ENCODE data around the gene KIDINS220.

KIDINS220 gene

GRCh38 chr2:8805278-8806210 is 31.9 kb downstream of the KIDINS220 start:
- no peak for DNase-seq (ENCODE audit: low read depth in 2 of 2)

DNA sequence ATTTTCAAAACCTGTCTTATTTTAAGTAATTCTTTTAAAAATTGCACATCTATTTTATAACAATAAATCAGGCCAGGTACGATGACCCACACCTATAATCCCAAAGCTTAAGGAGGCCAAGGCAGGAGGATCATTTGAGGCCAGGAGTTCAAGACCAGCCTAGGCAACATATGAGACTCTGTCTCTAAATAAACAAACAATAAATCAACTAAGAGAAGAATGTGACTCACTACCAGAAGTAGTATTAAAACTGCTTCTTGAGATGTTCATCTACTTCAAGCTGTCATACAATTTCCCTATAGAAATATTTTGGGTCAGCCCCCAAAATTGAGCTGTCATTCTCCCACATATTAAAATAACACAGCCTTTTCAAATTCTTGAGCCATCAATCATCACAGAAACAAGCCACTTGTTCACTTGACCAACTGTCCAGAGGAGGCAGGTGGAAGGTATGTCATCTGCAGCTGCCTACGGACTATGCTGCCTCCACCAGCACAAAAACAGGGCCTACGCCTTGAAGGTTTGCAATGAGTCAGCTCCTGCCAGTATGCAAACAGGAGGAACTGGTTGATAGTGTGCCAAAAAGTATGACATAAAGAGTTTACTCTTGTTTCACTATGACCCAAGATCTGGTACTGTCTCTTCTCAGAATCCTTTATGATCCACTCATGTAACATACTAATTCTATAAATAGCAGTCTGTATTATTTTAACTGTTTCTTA is 33.6 kb downstream of the KIDINS220 start:
- DNase-seq (ENCODE audit: low read depth in 2 of 2): no peak

GRCh38 chr2:8802741-8803140 is 34.7 kb downstream of the KIDINS220 start:
- no peak for DNase-seq (ENCODE audit: low read depth in 2 of 2)

DNA sequence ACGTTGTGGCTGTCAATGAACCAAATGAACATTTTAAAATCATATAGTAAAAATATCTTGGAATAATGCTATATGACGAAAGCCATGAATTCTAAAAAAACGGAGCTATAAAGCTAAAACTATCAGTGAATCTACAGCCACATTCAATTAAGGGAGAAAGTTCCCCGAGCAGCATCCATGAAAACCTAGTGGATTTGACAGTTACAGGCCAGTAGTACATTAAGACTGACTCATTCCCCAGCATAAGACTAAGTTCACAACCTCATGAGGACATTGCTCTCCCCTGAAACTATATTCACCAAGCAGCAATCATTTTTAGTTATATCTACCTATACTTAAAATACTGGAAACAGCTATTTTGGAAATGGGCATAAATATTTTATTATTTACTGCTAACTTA is 36.6 kb downstream of the KIDINS220 start:
- DNase-seq (ENCODE audit: low read depth in 2 of 2): no peak

GRCh38 chr2:8800218-8800617 is 37.2 kb downstream of the KIDINS220 start:
- DNase-seq (ENCODE audit: low read depth in 2 of 2): no peak

DNA sequence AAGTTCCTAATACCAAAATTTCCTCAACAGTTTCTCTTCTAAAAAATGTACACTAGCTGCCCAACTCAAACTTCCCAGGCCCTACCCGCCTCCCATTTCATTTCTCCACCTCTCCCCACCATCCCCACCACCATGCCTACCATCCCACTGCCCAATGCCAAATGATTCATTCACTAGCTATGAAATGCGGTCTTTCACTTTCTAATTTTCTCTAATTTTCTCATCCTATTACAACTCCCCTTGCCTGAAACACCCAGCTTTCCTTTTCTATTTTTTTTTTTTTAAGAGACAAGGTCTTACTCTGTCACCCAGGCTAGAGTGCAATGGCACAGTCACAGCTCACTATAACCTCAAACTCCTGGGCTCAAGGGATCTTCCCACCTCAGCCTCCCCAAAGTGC is 38.4 kb downstream of the KIDINS220 start:
- no peak for DNase-seq (ENCODE audit: low read depth in 2 of 2)

- DNase-seq (ENCODE audit: low read depth in 2 of 2): no peak
Measured at GRCh38 chr2:8798393-8798792, 39.0 kb downstream of the KIDINS220 start.

GRCh38 chr2:8797682-8798081 is 39.7 kb downstream of the KIDINS220 start:
- DNase-seq (ENCODE audit: low read depth in 2 of 2): no peak

DNA sequence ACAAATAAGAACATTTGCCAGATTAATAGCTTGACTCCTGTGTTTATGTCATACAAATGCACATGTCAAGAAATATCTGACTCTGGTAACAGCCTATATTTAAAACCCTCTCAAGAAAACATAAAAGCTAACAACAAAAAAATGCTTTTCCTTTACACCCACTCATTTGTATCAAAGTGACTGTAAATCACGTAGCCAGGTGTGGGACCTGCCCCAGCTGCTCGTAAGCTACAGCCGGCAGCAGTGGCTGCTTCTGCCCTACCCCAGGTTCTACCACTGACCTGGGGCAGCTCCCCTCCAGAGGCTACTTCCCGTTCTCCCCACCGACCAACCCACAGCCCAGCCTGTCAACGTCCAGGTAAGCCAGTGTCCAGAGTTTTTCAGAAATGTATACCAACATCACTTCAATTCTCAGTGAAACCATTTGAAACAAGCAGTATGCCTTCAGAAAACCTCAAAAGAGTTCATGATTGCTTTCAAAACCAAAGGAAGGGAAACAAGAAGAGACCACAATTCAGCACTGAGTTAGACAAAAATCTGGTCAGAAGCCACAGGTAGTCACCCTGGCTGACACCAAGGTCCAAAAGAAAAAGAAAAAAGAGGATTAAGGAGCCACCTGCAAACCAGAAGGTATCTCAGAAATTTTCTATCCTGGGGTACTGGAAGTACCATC is 40.4 kb downstream of the KIDINS220 start:
- no peak for DNase-seq (ENCODE audit: low read depth in 2 of 2)

- DNase-seq (ENCODE audit: low read depth in 2 of 2): no peak
Measured at GRCh38 chr2:8796315-8796848, 41.0 kb downstream of the KIDINS220 start.

DNA sequence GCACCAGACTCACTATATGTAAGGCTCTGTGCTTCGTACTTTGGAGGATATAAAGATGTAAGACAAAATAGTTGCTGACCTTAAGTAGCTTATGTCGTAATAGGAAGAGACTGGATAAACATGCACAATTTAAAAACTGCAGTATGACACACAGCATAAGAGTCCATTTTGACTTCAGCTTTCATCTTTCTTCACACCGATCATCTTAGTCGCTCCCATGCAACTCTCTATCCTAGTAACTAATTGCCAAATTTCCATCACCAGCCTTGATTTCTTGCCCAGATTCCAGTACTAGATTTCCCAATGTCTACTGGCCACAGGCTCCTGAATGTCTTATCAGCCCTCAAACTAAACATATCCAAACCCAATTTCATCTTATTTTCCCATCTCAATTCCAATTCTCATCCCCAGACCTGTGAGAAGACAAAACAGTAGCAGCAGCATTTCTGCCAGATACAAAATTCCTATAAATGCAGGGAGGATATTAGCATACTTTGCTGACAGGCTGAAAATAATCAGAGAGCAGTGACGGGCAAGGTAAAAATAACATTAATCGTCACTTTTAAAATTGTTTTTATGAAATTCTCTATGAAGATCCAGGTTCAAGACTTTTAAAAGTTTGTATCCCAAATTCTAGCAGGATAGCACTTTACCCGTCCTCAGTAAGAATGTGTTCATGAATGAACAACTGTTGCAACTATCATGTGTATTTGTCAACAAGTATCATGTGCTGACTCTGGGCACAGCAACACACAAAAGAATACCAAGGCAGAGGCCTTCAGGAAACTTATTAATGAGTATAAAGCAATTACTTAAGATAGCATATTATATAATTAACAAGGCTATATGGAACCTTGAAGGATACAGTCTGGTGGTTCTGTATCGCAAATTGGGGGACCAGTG is 42.2 kb downstream of the KIDINS220 start:
- DNase-seq (ENCODE audit: low read depth in 2 of 2): no peak

- DNase-seq (ENCODE audit: low read depth in 2 of 2): no peak
Measured at GRCh38 chr2:8790739-8791162, 46.7 kb downstream of the KIDINS220 start.

- no peak for DNase-seq (ENCODE audit: low read depth in 2 of 2)
Measured at GRCh38 chr2:8786463-8786862, 51.0 kb downstream of the KIDINS220 start.

DNA sequence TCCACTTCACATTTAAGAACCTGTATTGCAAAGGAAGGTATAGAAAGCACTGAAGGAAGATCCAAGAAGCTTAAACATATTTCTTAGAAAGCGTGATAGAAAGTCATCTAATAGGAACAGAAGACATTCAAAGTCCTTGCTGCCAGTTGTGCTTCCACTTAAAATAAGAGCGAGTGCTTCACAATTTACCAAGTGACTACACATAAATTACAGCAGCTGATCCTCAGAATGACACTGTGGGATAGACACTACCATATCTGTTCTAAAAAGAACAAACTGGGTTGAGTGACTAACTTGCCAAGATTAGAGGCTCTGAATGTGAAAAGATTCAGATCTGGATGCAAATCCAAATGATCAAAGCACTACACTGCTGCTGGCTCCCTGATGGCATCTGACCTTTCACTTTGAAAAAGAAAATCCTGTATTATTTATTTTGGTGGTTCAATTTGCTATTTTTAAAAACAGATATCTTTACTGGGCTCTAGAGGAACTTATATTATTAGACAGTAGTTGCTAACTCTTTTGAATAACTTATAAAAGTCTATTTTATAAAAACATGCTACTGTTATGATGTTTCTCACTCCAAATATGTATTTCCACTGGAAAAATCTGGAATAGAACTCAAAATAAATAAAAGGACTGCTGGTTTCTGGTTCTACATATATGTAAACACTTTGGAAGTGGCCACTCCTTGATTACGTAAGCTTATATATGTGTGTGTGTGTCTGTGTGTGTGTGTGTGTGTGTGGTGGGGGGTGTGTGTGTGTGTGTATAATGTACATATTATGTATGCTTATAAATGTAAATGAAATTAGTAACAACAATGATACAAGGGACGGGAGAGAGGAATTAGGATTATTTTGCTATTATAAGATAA is 57.4 kb downstream of the KIDINS220 start:
- DNase-seq (ENCODE audit: low read depth in 2 of 2): no peak

- no peak for DNase-seq (ENCODE audit: low read depth in 2 of 2)
Measured at GRCh38 chr2:8774371-8774770, 63.0 kb downstream of the KIDINS220 start.

- no peak for DNase-seq (ENCODE audit: low read depth in 2 of 2)
Measured at GRCh38 chr2:8767324-8767723, 70.1 kb downstream of the KIDINS220 start.

GRCh38 chr2:8761529-8762164 is 75.8 kb downstream of the KIDINS220 start:
- DNase-seq (ENCODE audit: low read depth in 2 of 2): no peak

- DNase-seq (ENCODE audit: low read depth in 2 of 2): no peak
Measured at GRCh38 chr2:8756716-8757115, 80.7 kb downstream of the KIDINS220 start.

GRCh38 chr2:8756230-8756629 is 81.2 kb downstream of the KIDINS220 start:
- no peak for DNase-seq (ENCODE audit: low read depth in 2 of 2)

Data from stimulated activated CD8-positive, alpha-beta memory T cell treated with anti-CD3 and anti-CD28 coated beads, Interleukin-15, amount 100 ng/mL, for 4 hours (primary cell).